Thymus (tissue), 11 donors: ENCODE measurements around the gene UBE2C. TPM values are rescaled to one million over a fixed set of nuclear protein-coding genes. Genes with fewer than 3 reads are reported as not detected.
"Not testable (repeated sequence)": the region's sequence is repeated elsewhere in the genome, so short reads cannot be mapped to it uniquely, and the experiment has no call there.

Source experiments
- DNase-seq, 9 donors: peaks; one replicate each; pipeline ENCODE4 v3.0.0-alpha.2; 2013; ENCODE audit warnings: low spot score in 9 of 9, low read depth in 6 of 9, missing footprints in 1 of 9
- H3K27ac ChIP-seq, 2 donors: one replicate each; pipeline ENCODE4 v1.5.1; 2013; ENCODE audit warnings: control low read depth in 1 of 2, low read depth in 1 of 2, low read length in 1 of 2, mild to moderate bottlenecking in 1 of 2, moderate library complexity in 1 of 2
- H3K27me3 ChIP-seq, 2 donors: one replicate each; pipeline ENCODE4 v1.5.1; 2013; ENCODE audit warnings: low read length in 1 of 2; ENCODE audit not compliant: control insufficient read depth in 2 of 2, insufficient read depth in 1 of 2
- H3K36me3 ChIP-seq, 2 donors: one replicate each; pipeline ENCODE4 v1.5.1; 2013; ENCODE audit warnings: low read length in 1 of 2, mild to moderate bottlenecking in 1 of 2, moderate library complexity in 1 of 2; ENCODE audit not compliant: control insufficient read depth in 2 of 2, insufficient read depth in 2 of 2
- H3K4me1 ChIP-seq, 2 donors: one replicate each; pipeline ENCODE4 v1.5.1; 2013; ENCODE audit warnings: low read length in 2 of 2; ENCODE audit not compliant: control insufficient read depth in 2 of 2, insufficient read depth in 2 of 2
- H3K4me3 ChIP-seq, 2 donors: one replicate each; pipeline ENCODE4 v1.5.1; 2013; ENCODE audit warnings: low read length in 2 of 2, control low read depth in 1 of 2, mild to moderate bottlenecking in 1 of 2
- H3K9me3 ChIP-seq, 2 donors: one replicate each; pipeline ENCODE4 v1.5.1; 2013; ENCODE audit warnings: low read length in 1 of 2, mild to moderate bottlenecking in 1 of 2; ENCODE audit not compliant: control insufficient read depth in 2 of 2, insufficient read depth in 1 of 2
- WGBS: extraction: QIAGEN DNeasy Blood & Tissue Kit; methylation state at CpG from one replicate; pipeline ENCODE4 v1.1.7; 2013; 5-methylcytosine and 5-hydroxymethylcytosine counted together
- polyA plus RNA-seq: library from polyadenylated mRNA; stranded (reverse); fragments of 200-250 nt; gene quantifications from one replicate; pipeline ENCODE4 v1.2.3, GENCODE V29; 2013
- total RNA-seq: library from RNA; stranded (reverse); fragments of 120-200 nt; gene quantifications from one replicate; pipeline ENCODE4 v1.2.4, GENCODE V29; 2013
- donor health status: healthy.

The UBE2C gene
- total and polyA plus RNA-seq, 2 donors, result 25.1 to 112 TPM

DNA sequence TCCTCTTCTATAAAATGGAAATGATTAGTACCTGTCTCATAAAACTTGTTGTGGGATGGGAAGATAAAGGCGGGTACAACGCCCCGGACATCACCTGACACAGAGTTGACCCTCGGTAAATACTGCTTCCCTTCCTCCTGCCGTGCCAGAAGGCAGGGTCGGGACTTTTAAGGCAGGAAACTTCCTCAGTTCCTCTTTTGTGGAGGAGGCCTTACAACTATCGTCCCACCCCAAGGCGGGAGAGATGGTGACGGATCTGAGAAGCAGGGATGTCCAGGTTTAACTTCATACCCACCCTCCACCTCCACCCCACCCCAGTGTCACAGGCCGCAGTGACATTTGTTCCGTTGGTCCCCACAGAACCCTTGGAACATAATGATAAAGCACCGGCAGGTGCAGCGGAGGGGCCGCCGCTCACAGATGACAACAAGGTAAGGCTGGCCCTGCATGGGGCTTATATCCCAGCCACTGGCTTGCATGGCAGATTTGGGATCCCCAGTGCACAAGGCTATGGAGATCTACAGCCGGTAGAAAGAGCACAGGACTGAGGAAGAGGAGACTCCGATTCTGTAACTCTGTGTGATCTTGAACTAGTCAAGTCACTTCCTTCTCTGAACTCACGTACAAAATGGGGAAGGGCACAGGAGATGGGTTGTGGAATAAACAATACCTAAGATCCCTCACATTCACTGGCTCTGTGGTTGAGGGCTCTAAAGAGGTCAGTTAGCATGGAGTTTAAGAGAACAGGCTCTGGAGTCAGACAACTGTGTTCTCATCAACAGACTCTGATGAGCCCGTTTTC lies 19.9 kb upstream of the UBE2C start:
- peaks cover 4 to 10% of the 10 kb centered on the region in 2 donors for H3K4me1 ChIP-seq
- peaks cover 0 to 2% of the 10 kb centered on the region in 2 donors for H3K27me3 ChIP-seq
- H3K27ac ChIP-seq, result peak overlapping the region; percentile 57 to 88
- peaks cover 16 to 24% of the 10 kb centered on the region in 2 donors for H3K36me3 ChIP-seq
- 18% methylated on average over 19 of the region's 19 CpGs for WGBS
- peak overlapping the region; percentile 80 to 87 for H3K4me3 ChIP-seq
- no peaks in the 10 kb centered on the region for H3K9me3 ChIP-seq
- no peak for DNase-seq

DNA sequence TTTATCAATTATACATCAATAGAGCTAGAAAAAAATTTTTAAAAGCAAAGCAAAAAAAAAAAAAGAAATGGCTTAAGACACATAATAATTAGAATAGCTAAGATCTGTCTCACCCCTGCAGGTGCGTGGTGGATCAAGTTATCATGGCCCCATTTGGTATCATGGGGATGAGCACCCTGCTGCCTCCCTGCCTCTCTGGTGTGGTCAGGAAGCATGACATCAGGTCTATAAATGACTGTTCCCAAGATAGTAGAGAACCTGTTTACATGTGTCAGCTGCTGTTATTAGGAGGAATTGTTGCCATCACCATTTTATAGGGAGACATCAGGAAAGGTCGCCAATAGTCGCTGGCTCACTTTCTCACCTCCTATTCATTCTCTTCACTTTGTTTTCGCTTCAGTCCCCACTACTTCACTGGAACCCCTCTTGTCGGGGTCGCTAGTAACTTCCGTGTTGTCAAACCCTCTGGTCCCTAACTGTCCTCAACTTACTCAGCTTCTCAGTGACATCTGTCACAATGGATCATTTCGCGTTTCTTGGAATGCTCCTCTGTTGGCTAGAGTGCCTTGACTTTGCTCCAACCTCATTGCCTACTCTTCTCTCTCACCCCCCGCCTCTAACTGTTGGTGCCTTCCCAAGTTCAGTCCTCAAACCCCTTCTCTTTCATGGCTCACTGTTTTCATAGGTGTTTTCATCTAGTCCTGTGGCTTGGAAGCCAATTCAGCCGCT lies 15.9 kb upstream of the UBE2C start:
- WGBS, result 98% methylated on average over 11 of the region's 11 CpGs
- Histone ChIP-seq H3K36me3 (peaks cover 22 to 25% of the 10 kb centered on the region in 2 donors), H3K27ac (no peak overlapping the region), H3K9me3 (no peaks in the 10 kb centered on the region), H3K4me1 (peaks cover 4 to 8% of the 10 kb centered on the region in 2 donors), H3K4me3 (no peak overlapping the region), H3K27me3 (no peaks in the 10 kb centered on the region)
- no peak for DNase-seq

GRCh38 chr20:45797510-45797909 lies 14.9 kb upstream of the UBE2C start:
- not testable (repeated sequence) for H3K4me3 ChIP-seq, H3K9me3 ChIP-seq, H3K27ac ChIP-seq, H3K4me1 ChIP-seq, H3K27me3 ChIP-seq, DNase-seq
- WGBS, result no CpG with 5 or more reads among the region's 1 CpG
- H3K36me3 ChIP-seq, result peaks cover 31 to 33% of the 10 kb centered on the region in 2 donors

GRCh38 chr20:45797955-45798354 lies 14.5 kb upstream of the UBE2C start:
- DNase-seq, H3K9me3 ChIP-seq, H3K27me3 ChIP-seq, H3K27ac ChIP-seq, H3K4me1 ChIP-seq, H3K4me3 ChIP-seq: not testable (repeated sequence)
- peaks cover 35 to 37% of the 10 kb centered on the region in 2 donors for H3K36me3 ChIP-seq
- WGBS, result 94% methylated on average over 3 of the region's 3 CpGs

DNA sequence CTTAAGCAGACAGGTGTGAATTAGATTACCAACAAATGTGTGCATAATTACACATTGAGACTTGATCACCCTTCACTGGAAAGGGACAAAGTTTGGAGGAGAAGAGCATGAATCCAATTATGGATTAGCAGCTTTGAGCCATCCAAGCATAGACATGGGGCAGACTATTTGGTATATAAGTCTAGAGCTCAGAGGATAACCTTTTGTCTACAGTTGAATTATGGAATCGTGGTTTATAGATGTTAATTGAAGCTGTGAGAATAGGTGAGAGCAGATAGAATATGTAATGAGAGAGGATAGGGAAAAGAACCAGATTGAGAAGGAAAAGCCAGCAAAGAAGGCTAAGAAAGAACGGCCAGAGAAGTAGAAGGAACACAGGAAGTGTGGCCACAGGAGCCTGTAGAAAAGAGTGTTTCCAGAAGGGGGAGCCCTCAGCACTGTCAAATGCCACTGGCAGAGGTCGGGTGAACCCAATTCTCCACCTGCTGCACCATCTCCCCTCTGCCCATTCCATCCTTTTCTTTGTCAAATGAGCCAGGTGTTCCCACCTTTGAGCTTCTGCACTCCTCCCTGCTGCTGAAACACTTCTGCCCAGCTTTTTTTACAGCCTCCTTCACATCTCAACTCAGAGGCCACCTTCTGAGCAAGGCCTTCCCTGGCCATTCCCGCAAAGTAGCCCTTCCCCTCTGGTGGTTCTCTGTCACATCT lies 13.4 kb upstream of the UBE2C start:
- no peaks in the 10 kb centered on the region for H3K27me3 ChIP-seq
- H3K9me3 ChIP-seq, result no peaks in the 10 kb centered on the region
- H3K4me3 ChIP-seq, result no peak overlapping the region
- no peaks in the 10 kb centered on the region for H3K4me1 ChIP-seq
- peak in 7 of 9 donors; percentile 54 to 82 (median 62) for DNase-seq
- 50% methylated on average over 4 of the region's 4 CpGs for WGBS
- H3K36me3 ChIP-seq, result peaks cover 44 to 46% of the 10 kb centered on the region in 2 donors
- no peak overlapping the region for H3K27ac ChIP-seq

DNA sequence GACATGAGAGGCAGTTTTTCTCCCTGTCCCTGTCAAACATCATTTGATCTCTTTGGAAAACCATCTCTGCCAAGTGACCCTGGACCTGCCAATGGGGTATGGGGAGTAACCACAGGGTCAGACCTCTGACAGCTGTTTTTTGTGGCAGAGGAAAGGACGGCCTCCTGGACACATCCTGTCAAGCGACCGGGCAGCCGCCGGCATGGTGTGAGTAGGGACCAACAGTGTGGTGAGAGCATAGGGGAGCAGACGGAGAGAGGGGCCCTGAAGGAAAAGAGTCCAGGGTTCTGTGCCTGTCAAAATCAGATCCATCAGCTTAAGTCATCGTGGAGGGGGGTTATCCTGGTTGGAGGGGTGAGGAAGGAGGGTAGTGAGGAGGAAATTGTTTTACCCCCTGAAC lies 10.6 kb upstream of the UBE2C start:
- H3K9me3 ChIP-seq, result no peaks in the 10 kb centered on the region
- no peak overlapping the region for H3K4me3 ChIP-seq
- no peak for DNase-seq
- no peaks in the 10 kb centered on the region for H3K27me3 ChIP-seq
- H3K27ac ChIP-seq, result no peak overlapping the region
- H3K4me1 ChIP-seq, result no peaks in the 10 kb centered on the region
- 97% methylated on average over 7 of the region's 7 CpGs for WGBS
- peaks cover 41 to 51% of the 10 kb centered on the region in 2 donors for H3K36me3 ChIP-seq

GRCh38 chr20:45810191-45810970 lies 2.1 kb upstream of the UBE2C start:
- no peak for DNase-seq
- Histone ChIP-seq H3K27ac (no peak overlapping the region), H3K27me3 (no peaks in the 10 kb centered on the region), H3K4me3 (no peak overlapping the region), H3K36me3 (peaks cover 52 to 54% of the 10 kb centered on the region in 2 donors), H3K4me1 (peaks cover 14 to 17% of the 10 kb centered on the region in 2 donors), H3K9me3 (peaks cover 0 to 8% of the 10 kb centered on the region in 2 donors)
- WGBS, result 93% methylated on average over 8 of the region's 8 CpGs

DNA sequence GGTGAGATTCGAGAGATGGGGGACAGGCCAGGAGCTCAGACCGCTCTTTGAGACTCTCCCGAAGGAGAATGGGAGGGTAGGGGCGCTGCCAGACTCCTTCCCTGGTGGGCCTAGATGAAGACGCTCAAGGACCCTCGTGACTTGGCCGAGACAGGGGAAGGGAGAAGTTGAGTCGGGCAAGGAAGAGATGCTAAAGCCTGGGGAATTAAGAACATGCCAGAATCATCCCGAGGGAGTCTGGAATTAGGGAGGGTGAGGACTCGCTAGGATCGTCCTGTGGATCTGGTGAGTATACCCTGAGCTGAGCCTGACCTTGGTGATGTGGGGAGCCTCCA lies 529 bp downstream of the UBE2C start:
- Histone ChIP-seq H3K4me1 (peaks cover 14 to 20% of the 10 kb centered on the region in 2 donors), H3K27ac (peak overlapping the region in 1 of 2 donors; percentile 70), H3K9me3 (peaks cover 0 to 8% of the 10 kb centered on the region in 2 donors), H3K4me3 (peak overlapping the region; percentile 66 to 87), H3K27me3 (no peaks in the 10 kb centered on the region), H3K36me3 (peaks cover 53 to 54% of the 10 kb centered on the region in 2 donors)
- WGBS, result 19% methylated on average over 11 of the region's 11 CpGs
- no peak for DNase-seq
